ENCODE measurements around the gene FKBP2.

The FKBP2 gene

DNA sequence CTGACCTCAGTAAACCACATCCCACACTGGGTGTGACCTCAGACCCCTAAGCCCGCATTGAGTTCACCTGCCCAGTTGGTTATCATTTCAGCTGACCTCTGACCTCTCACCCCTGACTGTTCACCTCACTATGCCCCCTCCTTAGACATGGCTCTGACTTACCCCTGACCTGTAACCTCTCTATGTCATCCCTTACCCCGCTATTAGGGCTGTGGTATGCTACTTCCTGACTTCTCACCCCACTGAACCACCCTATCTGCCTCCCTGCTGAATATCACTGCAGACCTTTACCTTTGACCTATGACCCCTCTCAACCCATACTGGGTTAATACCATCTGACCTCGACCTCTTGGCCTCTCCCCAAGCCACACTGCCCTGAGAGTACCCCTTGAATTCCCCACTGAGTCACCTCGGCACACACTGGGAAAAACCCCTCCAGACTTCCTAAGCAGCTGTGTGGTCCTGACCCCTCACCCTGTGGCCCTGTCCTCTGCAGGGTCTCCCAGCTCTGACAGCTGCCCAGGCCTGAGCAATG is 18.7 kb downstream of the FKBP2 start:
- DNase-seq (ENCODE audit: insufficient read length, low spot score): no peak
- no peak for FAIRE-seq

DNA sequence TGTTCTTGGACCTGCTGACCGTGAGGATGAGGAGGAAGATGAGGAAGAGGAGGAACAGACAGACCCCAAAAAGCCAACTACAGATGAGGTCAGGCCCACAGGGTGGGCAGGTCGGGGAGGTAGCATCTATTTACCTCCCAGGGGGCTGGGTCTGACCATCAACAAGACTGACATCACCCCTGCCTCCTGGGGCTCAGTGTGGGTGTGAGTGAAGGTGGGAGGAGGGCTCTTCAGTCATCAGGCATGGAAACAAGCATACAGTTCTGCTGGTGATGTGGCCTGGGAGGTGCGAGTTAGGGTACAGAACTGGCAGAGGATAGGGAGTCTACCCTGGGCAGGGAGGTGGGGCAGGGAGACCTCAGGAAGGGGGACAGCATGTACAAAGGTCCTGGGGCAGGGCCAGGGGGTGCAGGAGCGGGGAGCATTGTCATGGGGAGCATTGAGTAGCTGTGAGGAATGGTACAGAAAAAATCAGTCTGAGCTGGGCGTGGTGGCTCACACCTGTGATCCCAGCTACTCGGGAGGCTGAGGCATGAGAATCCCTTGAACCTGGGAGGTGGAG is 19.3 kb downstream of the FKBP2 start:
- FAIRE-seq (no peak), DNase-seq (ENCODE audit: insufficient read length, low spot score) (no peak)
- TF ChIP-seq, protein P1, sequence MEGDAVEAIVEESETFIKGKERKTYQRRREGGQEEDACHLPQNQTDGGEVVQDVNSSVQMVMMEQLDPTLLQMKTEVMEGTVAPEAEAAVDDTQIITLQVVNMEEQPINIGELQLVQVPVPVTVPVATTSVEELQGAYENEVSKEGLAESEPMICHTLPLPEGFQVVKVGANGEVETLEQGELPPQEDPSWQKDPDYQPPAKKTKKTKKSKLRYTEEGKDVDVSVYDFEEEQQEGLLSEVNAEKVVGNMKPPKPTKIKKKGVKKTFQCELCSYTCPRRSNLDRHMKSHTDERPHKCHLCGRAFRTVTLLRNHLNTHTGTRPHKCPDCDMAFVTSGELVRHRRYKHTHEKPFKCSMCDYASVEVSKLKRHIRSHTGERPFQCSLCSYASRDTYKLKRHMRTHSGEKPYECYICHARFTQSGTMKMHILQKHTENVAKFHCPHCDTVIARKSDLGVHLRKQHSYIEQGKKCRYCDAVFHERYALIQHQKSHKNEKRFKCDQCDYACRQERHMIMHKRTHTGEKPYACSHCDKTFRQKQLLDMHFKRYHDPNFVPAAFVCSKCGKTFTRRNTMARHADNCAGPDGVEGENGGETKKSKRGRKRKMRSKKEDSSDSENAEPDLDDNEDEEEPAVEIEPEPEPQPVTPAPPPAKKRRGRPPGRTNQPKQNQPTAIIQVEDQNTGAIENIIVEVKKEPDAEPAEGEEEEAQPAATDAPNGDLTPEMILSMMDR (IDR thresholded peaks at IDR 0.05; ENCODE audit: insufficient read depth, missing control alignments): no peak

More for the DNA sequence above, 18.7 kb downstream of the FKBP2 start:
- TF ChIP-seq, protein P1 (IDR thresholded peaks at IDR 0.05; ENCODE audit: insufficient read depth, missing control alignments): no peak

DNA sequence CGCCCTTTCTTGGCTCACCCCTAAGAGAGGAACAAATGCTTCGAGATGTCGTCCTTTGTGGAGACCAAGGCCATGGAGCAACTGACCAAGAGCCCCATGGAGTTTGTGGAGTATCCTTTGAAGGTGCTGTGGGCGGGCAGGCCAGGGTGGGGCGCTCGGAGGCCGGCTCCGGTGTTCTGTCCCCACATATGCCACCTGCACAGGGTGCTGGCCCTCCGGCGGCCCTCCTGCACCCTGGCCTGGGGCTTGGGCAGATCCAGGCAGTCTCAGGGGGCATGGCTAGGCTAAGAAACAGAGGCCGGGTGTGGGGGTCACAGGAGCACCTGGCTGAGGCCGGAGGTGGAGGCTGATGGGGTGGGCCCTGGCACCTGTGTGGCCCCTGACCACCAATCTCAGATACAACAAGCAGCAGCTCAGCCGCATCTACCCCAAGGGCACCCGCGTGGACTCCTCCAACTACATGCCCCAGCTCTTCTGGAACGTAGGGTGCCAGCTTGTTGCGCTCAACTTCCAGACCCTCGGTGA is 20.7 kb downstream of the FKBP2 start:
- FAIRE-seq (no peak), DNase-seq (ENCODE audit: insufficient read length, low spot score) (no peak)
- TF ChIP-seq, protein P1 (IDR thresholded peaks at IDR 0.05; ENCODE audit: insufficient read depth, missing control alignments): no peak

DNA sequence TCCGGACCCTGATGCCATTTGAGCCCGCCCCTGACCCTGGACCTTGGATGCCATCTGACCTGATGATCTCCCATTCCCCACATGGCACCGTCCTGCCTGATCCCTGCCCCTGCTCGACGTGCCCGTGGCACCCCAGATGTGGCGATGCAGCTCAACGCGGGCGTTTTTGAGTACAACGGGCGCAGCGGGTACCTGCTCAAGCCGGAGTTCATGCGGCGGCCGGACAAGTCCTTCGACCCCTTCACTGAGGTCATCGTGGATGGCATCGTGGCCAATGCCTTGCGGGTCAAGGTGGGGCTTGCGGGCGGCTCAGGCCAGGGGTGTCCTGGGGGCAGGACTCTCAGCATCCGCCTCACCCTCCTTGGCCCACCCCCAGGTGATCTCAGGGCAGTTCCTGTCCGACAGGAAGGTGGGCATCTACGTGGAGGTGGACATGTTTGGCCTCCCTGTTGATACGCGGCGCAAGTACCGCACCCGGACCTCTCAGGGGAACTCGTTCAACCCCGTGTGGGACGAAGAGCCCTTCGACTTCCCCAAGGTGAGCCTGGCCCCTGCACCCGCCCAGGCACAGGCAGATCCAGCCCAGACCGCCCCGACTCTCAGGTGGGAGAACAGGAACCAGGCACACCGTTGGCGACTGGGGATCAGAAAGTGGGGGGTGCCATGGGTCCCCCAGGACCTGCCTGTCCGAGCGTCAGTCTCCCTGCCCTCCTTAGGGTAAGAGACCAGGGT is 21.5 kb downstream of the FKBP2 start:
- FAIRE-seq (no peak), DNase-seq (ENCODE audit: insufficient read length, low spot score) (no peak)
- TF ChIP-seq, protein P1 (IDR thresholded peaks at IDR 0.05; ENCODE audit: insufficient read depth, missing control alignments): no peak

DNA sequence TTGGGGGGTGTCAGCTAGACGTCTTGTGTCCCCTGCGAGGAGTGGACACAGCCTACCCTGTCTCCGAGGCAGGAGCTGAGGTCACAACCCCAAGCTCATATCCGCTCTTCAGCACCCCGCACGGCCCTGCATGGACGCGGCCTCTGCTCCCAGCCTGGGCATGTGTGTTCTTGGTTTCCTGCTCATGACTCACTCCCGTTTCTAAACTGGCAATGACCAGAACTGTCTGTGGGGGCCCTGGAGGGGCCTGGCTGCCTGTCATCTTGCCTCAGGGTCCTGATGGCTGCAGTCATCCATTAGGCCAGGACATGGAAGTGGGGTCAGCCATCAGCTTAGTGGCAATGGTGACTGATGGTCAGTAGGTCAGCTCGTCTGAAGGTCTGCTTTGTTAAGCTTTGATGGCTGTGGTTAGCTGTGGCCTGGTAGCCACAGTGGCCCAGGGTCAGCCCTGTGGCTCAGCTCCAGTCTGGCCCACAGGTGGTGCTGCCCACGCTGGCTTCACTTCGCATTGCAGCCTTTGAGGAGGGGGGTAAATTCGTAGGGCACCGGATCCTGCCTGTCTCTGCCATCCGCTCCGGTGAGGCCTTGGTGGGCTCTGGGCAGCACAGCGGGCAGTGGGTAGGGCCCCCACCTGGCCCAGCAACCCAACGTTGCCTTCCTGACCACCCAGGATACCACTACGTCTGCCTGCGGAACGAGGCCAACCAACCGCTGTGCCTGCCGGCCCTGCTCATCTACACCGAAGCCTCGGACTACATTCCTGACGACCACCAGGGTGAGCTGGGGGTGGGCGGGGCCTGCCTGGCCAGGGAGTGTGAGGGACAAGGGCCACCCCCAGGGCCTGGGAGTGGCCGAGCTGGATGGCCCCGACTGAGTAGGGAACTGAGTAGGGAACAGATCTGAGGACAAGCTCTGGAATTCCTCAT is 22.4 kb downstream of the FKBP2 start:
- TF ChIP-seq, protein P1 (IDR thresholded peaks at IDR 0.05; ENCODE audit: insufficient read depth, missing control alignments): no peak
- FAIRE-seq (no peak), DNase-seq (ENCODE audit: insufficient read length, low spot score) (no peak)

DNA sequence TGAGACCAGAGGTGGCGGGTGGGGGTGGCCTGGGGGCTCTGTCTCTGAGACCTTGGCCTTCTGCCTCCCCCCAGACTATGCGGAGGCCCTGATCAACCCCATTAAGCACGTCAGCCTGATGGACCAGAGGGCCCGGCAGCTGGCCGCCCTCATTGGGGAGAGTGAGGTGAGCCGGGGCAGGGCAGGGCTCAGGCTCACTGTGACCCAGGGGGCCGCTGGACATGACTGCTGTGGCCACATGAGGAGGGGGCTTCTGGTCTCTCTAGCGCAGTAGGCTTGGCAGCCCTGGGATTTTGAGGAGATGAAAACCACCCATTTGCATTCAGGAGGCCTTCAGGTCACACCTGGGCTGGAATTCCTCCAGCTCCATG is 23.0 kb downstream of the FKBP2 start:
- FAIRE-seq: no peak
- no peak for DNase-seq (ENCODE audit: insufficient read length, low spot score)
- TF ChIP-seq, protein P1 (IDR thresholded peaks at IDR 0.05; ENCODE audit: insufficient read depth, missing control alignments): no peak

Measured in D721Med (cell line).